ENCODE measurements around the gene CD46.

DNA sequence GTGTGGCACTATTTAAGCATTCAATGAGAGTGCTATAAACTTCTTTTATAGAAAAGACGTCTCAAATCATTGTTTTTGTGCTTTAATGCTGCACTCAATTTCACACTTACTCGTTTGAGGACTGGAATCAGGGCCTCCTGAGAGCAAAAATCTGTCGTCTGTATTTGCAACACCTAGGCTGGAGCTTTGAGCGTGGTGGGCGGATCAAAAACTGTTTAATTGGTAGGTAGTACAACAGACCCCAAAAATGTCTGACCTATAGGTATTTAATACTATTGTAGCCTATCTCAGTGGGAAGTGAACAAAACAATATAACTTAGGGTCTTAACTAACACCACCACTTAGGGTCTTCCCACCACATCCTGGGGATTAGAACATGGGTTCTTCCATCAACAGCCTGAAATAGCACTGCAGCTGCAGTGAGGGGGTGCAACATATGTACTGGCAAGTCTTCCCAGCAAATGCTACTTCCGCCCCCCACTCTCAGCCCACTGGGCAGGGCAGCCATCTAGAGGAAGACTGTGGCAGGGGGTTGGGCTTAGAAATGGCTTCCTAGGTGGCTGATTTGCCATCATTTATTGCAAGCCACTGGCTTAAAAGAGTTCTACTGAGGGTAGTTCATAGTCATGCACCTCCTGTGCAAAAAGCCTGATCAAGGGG, 48.3 kb downstream of the CD46 start:
- TF ChIP-seq, protein P1, sequence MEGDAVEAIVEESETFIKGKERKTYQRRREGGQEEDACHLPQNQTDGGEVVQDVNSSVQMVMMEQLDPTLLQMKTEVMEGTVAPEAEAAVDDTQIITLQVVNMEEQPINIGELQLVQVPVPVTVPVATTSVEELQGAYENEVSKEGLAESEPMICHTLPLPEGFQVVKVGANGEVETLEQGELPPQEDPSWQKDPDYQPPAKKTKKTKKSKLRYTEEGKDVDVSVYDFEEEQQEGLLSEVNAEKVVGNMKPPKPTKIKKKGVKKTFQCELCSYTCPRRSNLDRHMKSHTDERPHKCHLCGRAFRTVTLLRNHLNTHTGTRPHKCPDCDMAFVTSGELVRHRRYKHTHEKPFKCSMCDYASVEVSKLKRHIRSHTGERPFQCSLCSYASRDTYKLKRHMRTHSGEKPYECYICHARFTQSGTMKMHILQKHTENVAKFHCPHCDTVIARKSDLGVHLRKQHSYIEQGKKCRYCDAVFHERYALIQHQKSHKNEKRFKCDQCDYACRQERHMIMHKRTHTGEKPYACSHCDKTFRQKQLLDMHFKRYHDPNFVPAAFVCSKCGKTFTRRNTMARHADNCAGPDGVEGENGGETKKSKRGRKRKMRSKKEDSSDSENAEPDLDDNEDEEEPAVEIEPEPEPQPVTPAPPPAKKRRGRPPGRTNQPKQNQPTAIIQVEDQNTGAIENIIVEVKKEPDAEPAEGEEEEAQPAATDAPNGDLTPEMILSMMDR (IDR thresholded peaks at IDR 0.05), result no peak
- TF ChIP-seq POLR2AphosphoS5 (IDR thresholded peaks at IDR 0.05) (no peak), POLR2A (IDR thresholded peaks at IDR 0.05) (no peak)
